Loucy (cell line): Measurements from ENCODE around the gene RALGPS1.

ENCODE experiments used
- H2AFZ ChIP-seq: fragments of 200-600 bp; sonication (generic); 2 replicates; pipeline ENCODE4 v1.6.0; 2016; ENCODE audit warnings: antibody characterized with exemption, mild to moderate bottlenecking, low read length, moderate library complexity
- H3F3A ChIP-seq: fragments of 200-600 bp; 2 replicates; pipeline ENCODE4 v1.6.0; 2016; ENCODE audit warnings: antibody characterized with exemption, low read depth, mild to moderate bottlenecking
- H3K27me3 ChIP-seq: fragments of 200-600 bp; sonication (generic); 2 replicates; pipeline ENCODE4 v1.6.1; 2014; ENCODE audit warnings: low read length, mild to moderate bottlenecking; ENCODE audit not compliant: insufficient read depth, poor library complexity, severe bottlenecking
- H3K36me3 ChIP-seq: fragments of 200-600 bp; sonication (generic); 2 replicates; pipeline ENCODE4 v1.6.1; 2016; ENCODE audit warnings: low read length; ENCODE audit not compliant: insufficient read depth
- H3K4me1 ChIP-seq: fragments of 200-600 bp; sonication (generic); 2 replicates; pipeline ENCODE4 v1.5.1; 2014; ENCODE audit warnings: low read length, mild to moderate bottlenecking; ENCODE audit not compliant: insufficient read depth, poor library complexity, severe bottlenecking
- H3K4me2 ChIP-seq: fragments of 200-600 bp; sonication (generic); 2 replicates; pipeline ENCODE4 v1.6.0; 2014; ENCODE audit warnings: antibody characterized with exemption, low read length, low read depth, mild to moderate bottlenecking; ENCODE audit not compliant: poor library complexity, severe bottlenecking
- H3K4me3 ChIP-seq: fragments of 200-600 bp; sonication (generic); 2 replicates; pipeline ENCODE4 v1.5.1; 2014; ENCODE audit warnings: low read length, mild to moderate bottlenecking, mixed read lengths; ENCODE audit not compliant: poor library complexity, severe bottlenecking
- H3K79me2 ChIP-seq: fragments of 200-600 bp; sonication (generic); 2 replicates; pipeline ENCODE4 v1.6.1; 2014; ENCODE audit warnings: low read length; ENCODE audit not compliant: insufficient read depth
- H3K9ac ChIP-seq: fragments of 200-600 bp; sonication (generic); 2 replicates; pipeline ENCODE4 v1.6.0; 2014; ENCODE audit warnings: mild to moderate bottlenecking, low read depth, low read length, moderate library complexity; ENCODE audit not compliant: poor library complexity, severe bottlenecking
- H3K9me2 ChIP-seq: fragments of 200-600 bp; sonication (generic); replicated peaks from 2 replicates; pipeline ENCODE4 v1.6.1; 2016; ENCODE audit warnings: low read depth, low read length, mixed read lengths
- H3K9me3 ChIP-seq: fragments of 200-600 bp; sonication (generic); 2 replicates; pipeline ENCODE4 v1.6.1; 2014; ENCODE audit warnings: mild to moderate bottlenecking, antibody characterized with exemption, low read length, low read depth; ENCODE audit not compliant: insufficient read depth
- H4K20me1 ChIP-seq: fragments of 200-600 bp; sonication (generic); 2 replicates; pipeline ENCODE4 v1.6.0; 2014; ENCODE audit warnings: antibody characterized with exemption, low read length, mild to moderate bottlenecking; ENCODE audit not compliant: insufficient read depth, poor library complexity, severe bottlenecking
- CTCF ChIP-seq: fragments of 200-600 bp; sonication (generic); conservative IDR thresholded peaks from 2 replicates; pipeline ENCODE4 v1.5.1; 2014; ENCODE audit warnings: mild to moderate bottlenecking, antibody characterized with exemption, low read length
- EZH2phosphoT487 ChIP-seq: fragments of 200-600 bp; IDR thresholded peaks from 2 replicates; pipeline ENCODE4 v1.6.1; 2018; ENCODE audit warnings: antibody characterized with exemption, mild to moderate bottlenecking, moderate library complexity, borderline replicate concordance

Gene RALGPS1

GRCh38 chr9:127032256-127032655 lies 117.7 kb downstream of the RALGPS1 start:
- Histone ChIP-seq H3K79me2 (no peaks in the 10 kb centered on the region), H3K4me3 (no peak overlapping the region), H3K9ac (no peak overlapping the region), H4K20me1 (no peaks in the 10 kb centered on the region), H3K9me3 (no peaks in the 10 kb centered on the region), H3K4me1 (no peaks in the 10 kb centered on the region), H3K4me2 (no peak overlapping the region), H3K27me3 (no peaks in the 10 kb centered on the region), H3K9me2 (no peaks in the 10 kb centered on the region), H3K36me3 (no peaks in the 10 kb centered on the region), H2AFZ (no peak overlapping the region), H3F3A (no peaks in the 10 kb centered on the region)
- no peak for TF ChIP-seq EZH2phosphoT487
- TF ChIP-seq CTCF: no peak

- TF ChIP-seq CTCF (no peak), EZH2phosphoT487 (no peak)
- H3K79me2 ChIP-seq: no peaks in the 10 kb centered on the region
- no peaks in the 10 kb centered on the region for H3F3A ChIP-seq
- no peaks in the 10 kb centered on the region for H3K36me3 ChIP-seq
- H2AFZ ChIP-seq: no peak overlapping the region
- H3K9me3 ChIP-seq: no peaks in the 10 kb centered on the region
- H3K4me3 ChIP-seq: no peak overlapping the region
- no peak overlapping the region for H3K4me2 ChIP-seq
- H3K27me3 ChIP-seq: no peaks in the 10 kb centered on the region
- no peaks in the 10 kb centered on the region for H4K20me1 ChIP-seq
- no peaks in the 10 kb centered on the region for H3K9me2 ChIP-seq
- H3K4me1 ChIP-seq: no peaks in the 10 kb centered on the region
- H3K9ac ChIP-seq: no peak overlapping the region
These were observed 118.5 kb downstream of the RALGPS1 start for GRCh38 chr9:127033061-127033460.

GRCh38 chr9:127033789-127034188 lies 119.2 kb downstream of the RALGPS1 start:
- Histone ChIP-seq H3K9me2 (no peaks in the 10 kb centered on the region), H2AFZ (no peak overlapping the region), H3K4me3 (no peak overlapping the region), H3K9me3 (no peaks in the 10 kb centered on the region), H3K4me2 (no peak overlapping the region), H3K9ac (no peak overlapping the region), H3K4me1 (no peaks in the 10 kb centered on the region), H3K79me2 (no peaks in the 10 kb centered on the region), H4K20me1 (no peaks in the 10 kb centered on the region), H3K36me3 (no peaks in the 10 kb centered on the region), H3F3A (no peaks in the 10 kb centered on the region), H3K27me3 (no peaks in the 10 kb centered on the region)
- no peak for TF ChIP-seq EZH2phosphoT487
- TF ChIP-seq CTCF: no peak
